Measurements from ENCODE around the gene STRADA. TPM values are rescaled to one million over a fixed set of nuclear protein-coding genes. Genes with fewer than 3 reads are reported as not detected.

STRADA gene
- total RNA-seq, 1 experiment from 2014 or later = 36.6 TPM

GRCh38 chr17:63685578-63685977 is 56.0 kb downstream of the STRADA start:
- Mint-ChIP-seq H3K27me3 (ENCODE audit: insufficient read depth, unreplicated experiment) (no peaks in the 10 kb centered on the region), H3K36me3 (ENCODE audit: insufficient read depth, unreplicated experiment) (peaks cover 12% of the 10 kb centered on the region), H3K4me3 (ENCODE audit: unreplicated experiment) (no peak overlapping the region), H3K27ac (ENCODE audit: low read depth, unreplicated experiment) (no peak overlapping the region), H3K9me3 (ENCODE audit: unreplicated experiment) (no peaks in the 10 kb centered on the region), H3K4me1 (ENCODE audit: insufficient read depth, unreplicated experiment) (no peaks in the 10 kb centered on the region)
- no TSS peak for BruUV-seq (replicated peaks)
- POLR2A ChIA-PET = interaction anchor here (1.0 to 1.5 kb wide), 3 partner anchors 10 to 89 kb away, joined by 3 to 8 read pairs (median 3); no protein-coding TSS in a partner anchor
- DNase-seq (ENCODE audit: unreplicated experiment) = no peak
- intact Hi-C loops (cut with micrococcal nuclease) = no loop called here
- CTCF ChIA-PET = interaction anchor here (0.6 to 1.2 kb wide), 2 partner anchors 8 to 10 kb away, joined by 3 to 5 read pairs; no protein-coding TSS in a partner anchor
- TF ChIP-seq CTCF (IDR thresholded peaks at IDR 0.05; ENCODE audit: unreplicated experiment) = no peak

DNA sequence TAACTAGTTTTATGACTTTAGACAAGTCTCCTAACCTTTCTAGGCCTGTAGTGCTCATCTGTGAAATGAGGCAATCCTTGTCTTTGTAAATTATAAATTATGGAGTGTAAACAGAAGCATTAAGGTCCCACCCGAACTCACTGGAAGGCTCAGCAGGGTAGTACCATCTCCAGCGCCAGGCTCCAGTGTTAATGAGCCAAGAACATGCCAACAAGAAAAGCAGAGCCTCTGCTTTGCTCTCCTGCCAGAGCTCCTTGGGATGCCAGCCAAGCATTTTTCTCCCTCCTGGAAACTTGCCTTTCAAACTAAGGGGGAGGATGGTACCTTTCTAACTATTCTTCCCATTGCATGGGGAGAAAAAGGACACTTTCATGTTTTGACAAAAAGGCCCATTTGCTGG is 56.6 kb downstream of the STRADA start:
- no peak for TF ChIP-seq CTCF (IDR thresholded peaks at IDR 0.05; ENCODE audit: unreplicated experiment)
- intact Hi-C loops (cut with micrococcal nuclease) = no loop called here
- Mint-ChIP-seq H3K9me3 (ENCODE audit: unreplicated experiment) (no peaks in the 10 kb centered on the region), H3K27me3 (ENCODE audit: insufficient read depth, unreplicated experiment) (no peaks in the 10 kb centered on the region), H3K4me1 (ENCODE audit: insufficient read depth, unreplicated experiment) (no peaks in the 10 kb centered on the region), H3K36me3 (ENCODE audit: insufficient read depth, unreplicated experiment) (peaks cover 6% of the 10 kb centered on the region), H3K27ac (ENCODE audit: low read depth, unreplicated experiment) (no peak overlapping the region), H3K4me3 (ENCODE audit: unreplicated experiment) (no peak overlapping the region)
- no peak for DNase-seq (ENCODE audit: unreplicated experiment)
- BruUV-seq (replicated peaks) = no TSS peak
- ChIA-PET POLR2A (interaction anchor here (0.6 to 1.5 kb wide), 4 partner anchors 9 to 154 kb away, joined by 3 to 8 read pairs (median 3); no protein-coding TSS in a partner anchor), CTCF (interaction anchor here (0.6 to 1.2 kb wide), 2 partner anchors 8 to 10 kb away, joined by 3 to 5 read pairs; no protein-coding TSS in a partner anchor)

DNA sequence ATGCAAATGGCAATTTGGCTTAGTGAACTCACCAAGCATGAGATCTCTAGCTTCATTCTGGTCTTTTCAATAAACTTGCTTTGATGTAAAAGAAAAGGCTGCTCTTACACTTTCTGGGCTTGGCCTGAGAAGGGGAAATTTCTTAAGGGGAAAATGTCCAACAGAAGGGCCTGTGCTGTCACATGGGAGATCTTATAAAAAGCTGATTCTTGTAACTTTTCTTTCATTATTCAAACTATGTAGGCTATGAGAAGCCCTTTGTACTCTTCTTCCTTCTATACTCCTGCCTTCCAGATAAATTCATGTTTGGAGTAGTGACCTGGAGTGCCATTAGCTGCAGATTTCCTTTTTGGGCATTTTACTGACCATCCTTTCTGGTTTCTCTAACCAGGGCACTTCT is 58.6 kb downstream of the STRADA start:
- DNase-seq (ENCODE audit: unreplicated experiment) = no peak
- intact Hi-C loops (cut with micrococcal nuclease) = no loop called here
- H3K4me1 Mint-ChIP-seq (ENCODE audit: insufficient read depth, unreplicated experiment) = no peaks in the 10 kb centered on the region
- H3K36me3 Mint-ChIP-seq (ENCODE audit: insufficient read depth, unreplicated experiment) = peaks cover 3% of the 10 kb centered on the region
- ChIA-PET POLR2A (no interaction called here), CTCF (no interaction called here)
- no peaks in the 10 kb centered on the region for H3K27me3 Mint-ChIP-seq (ENCODE audit: insufficient read depth, unreplicated experiment)
- no peak overlapping the region for H3K27ac Mint-ChIP-seq (ENCODE audit: low read depth, unreplicated experiment)
- no TSS peak for BruUV-seq (replicated peaks)
- TF ChIP-seq CTCF (IDR thresholded peaks at IDR 0.05; ENCODE audit: unreplicated experiment) = no peak
- H3K4me3 Mint-ChIP-seq (ENCODE audit: unreplicated experiment) = no peak overlapping the region
- H3K9me3 Mint-ChIP-seq (ENCODE audit: unreplicated experiment) = no peaks in the 10 kb centered on the region

DNA sequence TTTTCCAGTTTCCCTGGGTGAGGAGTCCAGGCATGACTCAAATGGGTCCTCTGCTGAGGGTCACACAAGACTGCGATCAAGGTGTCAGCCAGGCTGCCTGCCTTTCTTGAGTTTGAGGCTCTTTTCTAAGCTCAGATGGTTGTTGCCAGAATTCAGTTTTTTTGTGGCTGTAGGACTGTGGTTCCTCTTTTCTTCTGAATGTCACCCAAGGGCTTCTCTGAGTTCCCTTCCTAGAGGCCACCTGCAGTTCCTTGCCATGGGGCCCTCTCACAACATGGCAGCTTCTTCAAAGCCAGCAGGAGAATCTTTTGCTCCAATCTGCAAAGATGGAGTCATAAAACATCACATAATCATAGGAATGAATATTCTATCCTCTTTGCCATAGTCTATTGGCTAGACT is 59.2 kb downstream of the STRADA start:
- no peak for DNase-seq (ENCODE audit: unreplicated experiment)
- Mint-ChIP-seq H3K36me3 (ENCODE audit: insufficient read depth, unreplicated experiment) (no peaks in the 10 kb centered on the region), H3K27ac (ENCODE audit: low read depth, unreplicated experiment) (no peak overlapping the region), H3K27me3 (ENCODE audit: insufficient read depth, unreplicated experiment) (no peaks in the 10 kb centered on the region), H3K4me3 (ENCODE audit: unreplicated experiment) (no peak overlapping the region), H3K4me1 (ENCODE audit: insufficient read depth, unreplicated experiment) (no peaks in the 10 kb centered on the region), H3K9me3 (ENCODE audit: unreplicated experiment) (no peaks in the 10 kb centered on the region)
- no peak for TF ChIP-seq CTCF (IDR thresholded peaks at IDR 0.05; ENCODE audit: unreplicated experiment)
- intact Hi-C loops (cut with micrococcal nuclease) = no loop called here
- POLR2A ChIA-PET = no interaction called here
- CTCF ChIA-PET = interaction anchor here (1.2 kb wide), 1 partner anchor 10 kb away, joined by 3 read pairs; no protein-coding TSS in a partner anchor
- BruUV-seq (replicated peaks) = no TSS peak
